ENCODE data around the gene NEBL.

GRCh38 chr10:20932606-20933126 lies 35.6 kb upstream of the NEBL start:
- TF ChIP-seq POLR2A (IDR thresholded peaks at IDR 0.05) (no peak), CTCF (IDR thresholded peaks at IDR 0.05) (no peak)

Measured in vagina (tissue), 2 donors.